K562 (cell line): ENCODE measurements around the gene ZNF236. TPM values are rescaled to one million over a fixed set of nuclear protein-coding genes. Genes with fewer than 3 reads are reported as not detected.
"Not testable (repeated sequence)": the region's sequence is repeated elsewhere in the genome, so short reads cannot be mapped to it uniquely, and the experiment has no call there.

Experiments
- ATAC-seq: fragments of 200-7000 bp; cut with Tn5 transposase; 3 replicates; pipeline ENCODE4 v1.9.1; 2020; ENCODE audit warnings: moderate library complexity
- BruUV-seq: library from RNA; stranded (reverse); fragments of 400-500 nt; replicated peaks from 2 replicates; lab custom pipeline; 2021; lab: Mats Ljungman, UMichigan
- CTCF ChIA-PET: fragments of 300-600 bp; formaldehyde crosslinking; extraction: SDS; loops from one replicate; lab custom pipeline; 2021; ENCODE audit warnings: low intra/inter-chr PET ratio; lab: Yijun Ruan, JAX
- POLR2A ChIA-PET: fragments of 300-600, 350-650 bp; sonication (Branson Sonifier 250); formaldehyde crosslinking; extraction: SDS; loops from one replicate; lab custom pipeline; 2021; ENCODE audit warnings: antibody characterized with exemption, inconsistent platforms; lab: Yijun Ruan, JAX
- DNase-seq, 4 experiments: peaks; one replicate each; pipeline versions ENCODE4 v3.0.0 to v3.0.0-alpha.2; 2011 to 2018; ENCODE audit warnings: low spot score in 3 of 4, mixed read lengths in 3 of 4; ENCODE audit errors: extremely low read depth in 1 of 4
- FAIRE-seq: peaks from 2 replicates; lab custom pipeline; 2011; peaks lifted over from hg19 to GRCh38; lab: Jason Lieb, UNC
- H2AFZ ChIP-seq: 2 replicates; pipeline ENCODE4 v1.6.0; 2011; ENCODE audit warnings: low read depth, low read length, control low read depth, inconsistent platforms
- H3K27ac ChIP-seq: fragments of 200-600 bp; 3 replicates; pipeline ENCODE4 v1.8.0; 2011; ENCODE audit warnings: low read depth, mild to moderate bottlenecking, control low read depth, inconsistent platforms, low read length, moderate library complexity, mixed read lengths; ENCODE audit errors: extremely low read depth
- H3K27me3 ChIP-seq, 2 experiments: fragments of 300-600 bp in 1 of 2; 2 replicates in 1 of 2; 3 replicates in 1 of 2; pipeline versions ENCODE4 v1.6.0 to v1.8.0; 2011; ENCODE audit warnings: inconsistent platforms in 2 of 2, low read length in 2 of 2, mild to moderate bottlenecking in 1 of 2, mixed read lengths in 1 of 2, moderate library complexity in 1 of 2; ENCODE audit not compliant: control insufficient read depth in 2 of 2, insufficient read depth in 2 of 2
- H3K36me3 ChIP-seq: fragments of 300-600 bp; 3 replicates; pipeline ENCODE4 v1.8.0; 2011; ENCODE audit warnings: mild to moderate bottlenecking, low read length, inconsistent platforms; ENCODE audit not compliant: control insufficient read depth, insufficient read depth
- H3K4me1 ChIP-seq, 2 experiments: fragments of 200-600 bp in 1 of 2; replicated peaks in 1 of 2; 2 replicates in 1 of 2; 3 replicates in 1 of 2; pipeline versions ENCODE4 v1.5.1 to v1.8.0; 2011; ENCODE audit warnings: inconsistent platforms in 2 of 2, low read length in 2 of 2, mild to moderate bottlenecking in 1 of 2, mixed read lengths in 1 of 2, moderate library complexity in 1 of 2; ENCODE audit not compliant: control insufficient read depth in 2 of 2, insufficient read depth in 2 of 2
- H3K4me2 ChIP-seq: 2 replicates; pipeline ENCODE4 v1.6.1; 2011; ENCODE audit warnings: low read length, control low read depth, inconsistent platforms, mixed read lengths; ENCODE audit not compliant: insufficient read depth
- H3K4me3 ChIP-seq: fragments of 200-600 bp; sonication (generic), shearing (Covaris generic); 2 replicates; pipeline ENCODE4 v1.5.1; 2016; ENCODE audit warnings: control low read depth, inconsistent platforms
- H3K79me2 ChIP-seq: fragments of 200-600 bp; 3 replicates; pipeline ENCODE4 v1.8.0; 2011; ENCODE audit warnings: low read length, inconsistent platforms; ENCODE audit not compliant: control insufficient read depth, insufficient read depth
- H3K9ac ChIP-seq, 2 experiments: 2 replicates each; pipeline versions ENCODE4 v1.6.0 to v1.6.1; 2011; ENCODE audit warnings: low read depth in 2 of 2, low read length in 2 of 2, control low read depth in 1 of 2, inconsistent platforms in 1 of 2, mild to moderate bottlenecking in 1 of 2, mixed read lengths in 1 of 2; ENCODE audit not compliant: insufficient read depth in 1 of 2
- H3K9me1 ChIP-seq: one replicate; pipeline ENCODE4 v1.6.0; 2011; ENCODE audit warnings: inconsistent platforms, mild to moderate bottlenecking, low read length, moderate library complexity; ENCODE audit not compliant: control insufficient read depth, insufficient read depth
- H3K9me3 ChIP-seq: replicated peaks from 2 replicates; pipeline ENCODE4 v1.5.1; 2011; ENCODE audit warnings: low read depth, low read length, inconsistent platforms; ENCODE audit not compliant: control insufficient read depth, insufficient read depth
- H4K20me1 ChIP-seq: replicated peaks from 2 replicates; pipeline ENCODE4 v1.6.1; 2011; ENCODE audit warnings: low read length, inconsistent platforms, mixed read lengths; ENCODE audit not compliant: control insufficient read depth, insufficient read depth
- KLF16 ChIP-seq: IDR thresholded peaks from 2 replicates; pipeline ENCODE4 v1.6.1; 2016; ENCODE audit warnings: antibody characterized with exemption
- RFX5 ChIP-seq: IDR thresholded peaks from 2 replicates; pipeline ENCODE4 v1.6.1; 2011; ENCODE audit warnings: low read depth, mild to moderate bottlenecking, improper control_type of control experiment, low read length
- STAT5B ChIP-seq: fragments of 250-450 bp; sonication (Bioruptor Pico); IDR thresholded peaks from 2 replicates; pipeline ENCODE4 v1.8.0; 2021; ENCODE audit warnings: mild to moderate bottlenecking, inconsistent platforms
- WGBS: fragments of 100-300 bp; shearing (Covaris generic); methylation state at CpG from one replicate; pipeline ENCODE4 v1.1.6; 2016; ENCODE audit warnings: low coverage, mixed read lengths; ENCODE audit not compliant: insufficient coverage; ENCODE audit errors: missing lambda C conversion rate; 5-methylcytosine and 5-hydroxymethylcytosine counted together
- in situ Hi-C: fragments of 300-500 bp; cut with MboI; formaldehyde crosslinking; loops from 4 replicates; pipeline ENCODE4 v1.15.0; 2018; ENCODE audit warnings: inconsistent platforms, mixed read lengths
- intact Hi-C: fragments of 100-400 bp; cut with micrococcal nuclease; formaldehyde crosslinking; loops from 2 replicates; pipeline ENCODE4 v1.14.2; 2022
- polyA plus RNA-seq, 8 experiments: library from polyadenylated mRNA; depleted of rRNA in 4 of 8; stranded (reverse) in 5 of 8; unstranded in 3 of 8; fragments of >200 nt; fragmentation: Nextera tagmentation in 2 of 8; fragmentation: Illumina TruSeq in 1 of 8; extraction: Ambion mirVana in 2 of 8; extraction: Trizol in 1 of 8; gene quantifications; 2 replicates each; pipeline versions ENCODE4 v1.2.1 to v1.2.3, GENCODE V29; 2011 to 2014; ENCODE audit warnings: inconsistent platforms in 1 of 8, missing spikeins in 1 of 8
- total RNA-seq, 7 experiments: library from RNA; depleted of rRNA in 6 of 7; stranded (reverse); fragments of >200 nt in 6 of 7; fragmentation: Illumina TruSeq in 2 of 7; extraction: Trizol in 2 of 7; gene quantifications; 2 replicates each; pipeline versions ENCODE4 v1.2.1 to v1.2.3, GENCODE V29; 2011 to 2021; ENCODE audit warnings: low replicate concordance in 1 of 7

ZNF236 gene
- total and polyA plus RNA-seq, 9 of the 15 experiments (the other 6 are each of a cell fraction or from before 2014, with no cell fraction given) = 0.35 to 8.7 (median 3.4) TPM

DNA sequence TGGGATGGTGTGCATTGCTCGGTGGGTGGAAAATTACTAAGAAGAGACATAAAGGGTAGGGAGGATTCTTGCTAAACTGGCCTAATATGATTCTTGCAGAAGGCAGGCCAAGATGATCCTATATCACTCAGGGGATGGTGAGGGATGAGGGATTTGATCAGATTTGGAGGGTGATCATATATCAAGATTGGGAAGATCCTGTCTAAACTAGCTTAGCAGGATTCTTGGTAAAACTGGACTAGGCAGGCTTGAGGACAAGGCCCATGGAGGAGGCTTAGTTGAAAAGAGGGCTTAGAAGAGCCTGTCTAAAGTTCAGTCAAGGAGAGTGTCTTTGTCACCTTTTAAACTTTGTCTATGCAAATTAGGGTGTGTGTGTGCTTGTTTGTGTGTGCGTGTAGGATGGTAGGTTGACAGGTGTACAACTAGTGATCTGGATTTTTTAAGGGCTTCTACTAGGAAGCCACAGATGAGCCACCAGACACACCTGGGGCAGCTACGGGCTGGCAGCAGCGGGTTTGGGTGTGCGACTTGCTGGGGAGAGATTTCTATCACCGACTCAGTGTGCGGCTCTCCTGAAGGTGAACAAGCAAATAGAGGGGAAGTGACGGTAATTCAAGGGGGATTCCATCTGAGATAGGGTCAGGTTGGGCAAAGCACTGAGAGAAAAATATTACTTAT is 168.1 kb downstream of the ZNF236 start:
- H2AFZ ChIP-seq, H3K9ac ChIP-seq, H3K4me3 ChIP-seq, H3K27ac ChIP-seq, H3K4me2 ChIP-seq, H3K36me3 ChIP-seq, H3K4me1 ChIP-seq, CTCF ChIA-PET, BruUV-seq, ATAC-seq, H3K79me2 ChIP-seq, in situ Hi-C loops, H4K20me1 ChIP-seq, H3K9me3 ChIP-seq, FAIRE-seq, DNase-seq, H3K9me1 ChIP-seq, POLR2A ChIA-PET, intact Hi-C loops: not testable (repeated sequence)
- WGBS = 3% methylated on average over 8 of the region's 8 CpGs
- peaks cover 37 to 69% of the 10 kb centered on the region in 2 experiments for H3K27me3 ChIP-seq

DNA sequence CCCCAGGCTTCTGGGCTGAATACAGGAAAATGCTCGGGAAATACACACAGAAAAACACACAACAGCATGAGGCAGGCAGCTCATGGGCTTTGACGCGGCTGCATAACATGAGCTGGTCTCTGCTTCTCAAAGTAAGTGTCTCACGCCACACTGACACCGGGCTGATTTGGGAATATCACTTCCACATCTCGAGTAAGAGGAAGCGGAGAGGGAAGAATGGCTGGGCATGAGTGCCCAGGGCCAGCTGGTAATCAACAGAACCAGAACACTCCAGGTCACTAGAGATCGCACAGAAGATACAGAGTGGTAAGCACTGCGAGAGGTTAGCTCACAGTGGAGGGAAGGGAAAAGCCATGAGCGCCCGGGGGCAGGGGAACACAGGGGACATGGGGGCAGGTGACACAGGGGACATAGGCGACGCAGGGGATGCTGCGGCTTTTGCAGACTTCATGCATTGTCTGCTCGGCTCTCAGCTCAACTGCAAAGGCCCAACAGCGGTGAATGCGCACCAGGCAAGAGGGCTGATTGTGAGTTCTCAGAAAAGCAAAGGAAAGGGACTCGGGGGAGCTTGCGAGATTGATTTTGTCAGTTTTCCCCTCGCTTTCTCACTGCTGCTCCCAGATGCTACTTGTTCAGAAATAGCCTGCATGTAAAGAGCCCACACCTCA is 168.8 kb downstream of the ZNF236 start:
- intact Hi-C loops (no loop called here), in situ Hi-C loops (no loop called here)
- Histone ChIP-seq H3K9me1 (no peaks in the 10 kb centered on the region), H3K4me1 (no peaks in the 10 kb centered on the region), H3K4me2 (no peak overlapping the region), H3K79me2 (no peaks in the 10 kb centered on the region), H3K9me3 (no peaks in the 10 kb centered on the region), H3K9ac (no peak overlapping the region), H4K20me1 (no peaks in the 10 kb centered on the region; the same call in 1 of the 2 replicates), H2AFZ (no peak overlapping the region), H3K4me3 (no peak overlapping the region), H3K27me3 (peaks cover 33 to 62% of the 10 kb centered on the region in 2 experiments), H3K36me3 (no peaks in the 10 kb centered on the region), H3K27ac (no peak overlapping the region)
- TF ChIP-seq STAT5B (CRISPR knock-in tag) (no peak), RFX5 (no peak), KLF16 (no peak)
- WGBS = under 1% methylated on average over 14 of the region's 20 CpGs
- no peak for DNase-seq
- ChIA-PET POLR2A (no interaction called here), CTCF (no interaction called here)
- no peak for ATAC-seq
- no peak for FAIRE-seq
- BruUV-seq = no TSS peak
